Esophagus squamous epithelium (tissue), 5 donors: Measurements from ENCODE around the gene IRS1. TPM values are rescaled to one million over a fixed set of nuclear protein-coding genes. Genes with fewer than 3 reads are reported as not detected.

Experiments used
- DNase-seq: peaks from one replicate; lab custom pipeline; 2025; lab: John Stamatoyannopoulos, UW
- H3K27ac ChIP-seq, 4 donors: fragments of 200-600 bp; sonication (generic); one replicate each; pipeline ENCODE4 v1.5.1; 2016 to 2019; ENCODE audit warnings: mild to moderate bottlenecking in 1 of 4
- H3K27me3 ChIP-seq, 4 donors: fragments of 200-600 bp; sonication (generic); 1 replicate in 3 of 4; 2 replicates in 1 of 4; pipeline versions ENCODE4 v1.5.1 to v1.6.0; 2017 to 2021; ENCODE audit warnings: antibody characterized with exemption in 1 of 4
- H3K36me3 ChIP-seq, 3 donors: fragments of 200-600 bp; sonication (generic); one replicate each; pipeline ENCODE4 v1.5.1; 2016 to 2019
- H3K4me1 ChIP-seq, 3 donors: fragments of 200-600 bp; sonication (generic); one replicate each; pipeline ENCODE4 v1.5.1; 2017 to 2019
- H3K4me3 ChIP-seq, 4 donors: fragments of 200-600 bp; sonication (generic); 1 replicate in 3 of 4; 2 replicates in 1 of 4; pipeline ENCODE4 v1.5.1; 2016 to 2019; ENCODE audit warnings: mild to moderate bottlenecking in 2 of 4, moderate library complexity in 1 of 4
- H3K9me3 ChIP-seq, 3 donors: fragments of 200-600 bp; sonication (generic); one replicate each; pipeline ENCODE4 v1.5.1; 2016 to 2019
- CTCF ChIP-seq, 6 experiments: fragments of 450-650 bp in 4 of 6; fragments of 200-600 bp in 2 of 6; sonication (generic) in 2 of 6; IDR thresholded peaks; one replicate each; pipeline ENCODE4 v1.5.1; 2016 to 2019; ENCODE audit warnings: antibody characterized with exemption in 6 of 6, mild to moderate bottlenecking in 4 of 6, moderate library complexity in 4 of 6
- POLR2A ChIP-seq, 4 donors: fragments of 450-650 bp; IDR thresholded peaks; one replicate each; pipeline ENCODE4 v1.6.1; 2017; ENCODE audit warnings: antibody characterized with exemption in 4 of 4, mild to moderate bottlenecking in 4 of 4, moderate library complexity in 3 of 4
- WGBS, 2 donors: methylation state at CpG; one replicate each; pipeline ENCODE4 v1.1.5; 2018; 5-methylcytosine and 5-hydroxymethylcytosine counted together
- intact Hi-C: fragments of 100-400 bp; cut with DNase I; formaldehyde crosslinking; loops from one replicate; pipeline ENCODE4 v1.15.0; 2022
- total RNA-seq, 4 donors: library from RNA; depleted of rRNA; stranded (reverse); fragments of >200 nt; gene quantifications; one replicate each; pipeline ENCODE4 v1.1.0, GENCODE V29; 2016
- donor health status: DM: yes; HTN: yes; CAD: no.

IRS1 gene
- total RNA-seq, 4 donors from 2014 or later = 3.5 to 20.5 (median 14.2) TPM

GRCh38 chr2:226799976-226800940 is 638 bp upstream of the IRS1 start:
- intact Hi-C loops = loop anchor here (5.0 to 10.0 kb wide), 4 partner anchors 145 to 908 kb away; no protein-coding TSS in a partner anchor
- Histone ChIP-seq H3K27ac (peak overlapping the region; percentile 85 to 97 (median 96)), H3K4me3 (peak overlapping the region; percentile 63 to 78 (median 68)), H3K9me3 (no peaks in the 10 kb centered on the region), H3K36me3 (no peaks in the 10 kb centered on the region), H3K4me1 (peaks cover 23 to 69% (median 25%) of the 10 kb centered on the region in 3 donors), H3K27me3 (peaks cover 0 to 68% (median 0%) of the 10 kb centered on the region in 4 donors)
- TF ChIP-seq CTCF (IDR thresholded peaks at IDR 0.05) (peak in 2 of 6 experiments; percentile 62 to 67), POLR2A (IDR thresholded peaks at IDR 0.05) (no peak)
- no peak for DNase-seq
- WGBS, 2 donors = 0 to 5% methylated on average over 11 to 16 of the region's 39 CpGs

GRCh38 chr2:226798422-226799210 is 1.0 kb downstream of the IRS1 start:
- intact Hi-C loops = loop anchor here (5.0 to 10.0 kb wide), 3 partner anchors 144 to 906 kb away; no protein-coding TSS in a partner anchor
- Histone ChIP-seq H3K4me1 (peaks cover 23 to 85% (median 29%) of the 10 kb centered on the region in 3 donors), H3K4me3 (peak overlapping the region; percentile 63 to 78 (median 68)), H3K9me3 (no peaks in the 10 kb centered on the region), H3K36me3 (no peaks in the 10 kb centered on the region), H3K27ac (peak overlapping the region; percentile 85 to 97 (median 96)), H3K27me3 (peaks cover 0 to 51% (median 0%) of the 10 kb centered on the region in 4 donors)
- TF ChIP-seq CTCF (IDR thresholded peaks at IDR 0.05) (no peak), POLR2A (IDR thresholded peaks at IDR 0.05) (peak in 1 of 4 donors; percentile 39)
- WGBS, 2 donors = 0% methylated on average over 4 of the region's 80 CpGs; no CpG with 5 or more reads in 1 of the 2 donors
- no peak for DNase-seq

GRCh38 chr2:226797989-226798421 is 1.6 kb downstream of the IRS1 start:
- H3K9me3 ChIP-seq = no peaks in the 10 kb centered on the region
- DNase-seq = no peak
- no peaks in the 10 kb centered on the region for H3K36me3 ChIP-seq
- peaks cover 23 to 88% (median 29%) of the 10 kb centered on the region in 3 donors for H3K4me1 ChIP-seq
- 34 to 71% methylated on average over 3 to 8 of the region's 23 CpGs for whole genome bisulfite sequencing, 2 donors
- no peak for TF ChIP-seq CTCF (IDR thresholded peaks at IDR 0.05)
- TF ChIP-seq POLR2A (IDR thresholded peaks at IDR 0.05) = no peak
- peak overlapping the region; percentile 85 to 97 (median 96) for H3K27ac ChIP-seq
- H3K27me3 ChIP-seq = peaks cover 0 to 50% (median 0%) of the 10 kb centered on the region in 4 donors
- intact Hi-C loops = loop anchor here (5.0 to 10.0 kb wide), 3 partner anchors 143 to 906 kb away; no protein-coding TSS in a partner anchor
- H3K4me3 ChIP-seq = peak overlapping the region; percentile 63 to 78 (median 68)

- DNase-seq = no peak
- no peaks in the 10 kb centered on the region for H3K36me3 ChIP-seq
- 38 to 71% methylated on average over 17 to 24 of the region's 50 CpGs for WGBS, 2 donors
- H3K4me3 ChIP-seq = peak overlapping the region; percentile 63 to 78 (median 68)
- TF ChIP-seq CTCF (IDR thresholded peaks at IDR 0.05) (no peak), POLR2A (IDR thresholded peaks at IDR 0.05) (no peak)
- H3K9me3 ChIP-seq = no peaks in the 10 kb centered on the region
- H3K27me3 ChIP-seq = peaks cover 0 to 50% (median 0%) of the 10 kb centered on the region in 4 donors
- H3K27ac ChIP-seq = peak overlapping the region; percentile 85 to 97 (median 96)
- intact Hi-C loops = loop anchor here (5.0 to 10.0 kb wide), 3 partner anchors 143 to 905 kb away; no protein-coding TSS in a partner anchor
- H3K4me1 ChIP-seq = peaks cover 23 to 94% (median 29%) of the 10 kb centered on the region in 3 donors
Observed at GRCh38 chr2:226797289-226797988, 2.2 kb downstream of the IRS1 start.
